Fibroblast of skin of scalp (primary cell): ENCODE data around the gene MTTP.

ENCODE experiments used
- DNase-seq: peaks from one replicate; pipeline ENCODE4 v3.0.0-alpha.2; 2013

Gene MTTP

GRCh38 chr4:99593781-99594641, 19.4 kb downstream of the MTTP start:
- DNase-seq, result no peak

GRCh38 chr4:99594818-99595217, 20.2 kb downstream of the MTTP start:
- no peak for DNase-seq

DNA sequence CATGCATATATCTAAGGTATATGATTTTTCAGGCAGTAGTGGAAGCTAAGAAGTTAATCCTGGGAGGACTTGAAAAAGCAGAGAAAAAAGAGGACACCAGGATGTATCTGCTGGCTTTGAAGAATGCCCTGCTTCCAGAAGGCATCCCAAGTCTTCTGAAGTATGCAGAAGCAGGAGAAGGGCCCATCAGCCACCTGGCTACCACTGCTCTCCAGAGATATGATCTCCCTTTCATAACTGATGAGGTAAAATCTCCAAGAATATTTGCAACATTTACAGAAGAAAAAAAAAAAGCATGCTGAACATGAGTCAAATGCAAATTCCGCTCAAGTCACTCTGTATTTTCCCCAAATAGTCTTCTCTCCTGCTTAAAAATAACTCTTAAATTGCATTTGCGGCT, 32.1 kb downstream of the MTTP start:
- DNase-seq, result no peak

- DNase-seq, result no peak
Observed at GRCh38 chr4:99608417-99608816, 33.8 kb downstream of the MTTP start.

DNA sequence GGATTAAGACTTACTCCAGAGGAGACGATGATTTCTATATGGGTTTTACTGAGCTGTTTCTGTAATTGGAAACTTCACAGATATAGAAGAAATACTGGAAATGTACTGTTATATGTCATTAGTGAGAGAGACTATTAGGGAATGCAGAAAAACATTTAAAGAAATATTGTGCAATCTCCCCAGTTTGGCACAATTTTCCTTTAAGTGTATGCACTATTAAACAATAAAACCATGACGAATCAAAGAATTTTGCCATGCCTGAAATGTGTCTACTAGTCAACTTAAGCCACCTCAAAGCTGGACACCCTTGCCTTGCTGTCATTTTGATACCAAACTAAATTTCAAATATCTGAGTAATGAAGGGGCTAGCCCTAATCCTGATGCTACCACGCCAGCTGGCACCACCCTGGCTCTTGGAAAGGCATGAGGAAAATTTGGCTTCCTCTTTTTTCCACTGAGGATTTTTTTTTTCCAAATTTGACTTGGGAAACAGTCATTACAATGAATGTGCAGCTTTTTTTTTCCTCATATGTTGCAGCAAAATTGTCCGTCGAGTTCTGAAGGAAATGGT, 36.1 kb downstream of the MTTP start:
- no peak for DNase-seq

DNA sequence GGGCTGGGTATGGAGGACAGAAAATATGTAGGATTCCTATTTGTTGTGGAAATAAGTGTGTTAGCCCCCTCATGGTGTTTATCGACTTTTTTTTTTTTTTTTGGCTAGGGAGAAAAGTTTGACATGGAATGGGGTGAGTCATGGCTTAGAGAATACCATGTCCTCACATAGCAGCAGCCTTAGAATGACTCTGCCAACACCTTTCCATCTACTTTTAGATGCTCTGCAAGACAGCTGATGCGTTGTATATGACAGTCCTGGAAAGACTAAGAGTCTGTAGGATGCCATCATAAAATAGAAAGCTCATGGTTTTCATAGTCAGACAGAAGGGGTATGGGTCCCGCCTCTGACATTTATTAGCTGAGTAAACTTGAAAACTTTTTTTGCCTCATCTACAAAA, 37.7 kb downstream of the MTTP start:
- no peak for DNase-seq

DNA sequence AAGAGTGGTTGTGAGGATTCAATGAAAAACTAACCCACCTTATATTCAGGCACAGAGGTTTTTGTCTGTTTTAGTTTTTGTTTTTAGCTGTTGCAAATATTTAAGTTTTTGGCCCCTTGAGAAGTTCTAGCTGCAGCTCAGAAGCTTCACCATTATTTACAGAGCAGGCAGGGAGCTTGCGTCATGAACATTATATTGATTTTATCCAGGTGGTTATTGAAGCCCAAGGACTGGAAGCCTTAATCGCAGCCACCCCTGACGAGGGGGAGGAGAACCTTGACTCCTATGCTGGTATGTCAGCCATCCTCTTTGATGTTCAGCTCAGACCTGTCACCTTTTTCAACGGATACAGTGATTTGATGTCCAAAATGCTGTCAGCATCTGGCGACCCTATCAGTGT, 38.1 kb downstream of the MTTP start:
- DNase-seq, result no peak

DNA sequence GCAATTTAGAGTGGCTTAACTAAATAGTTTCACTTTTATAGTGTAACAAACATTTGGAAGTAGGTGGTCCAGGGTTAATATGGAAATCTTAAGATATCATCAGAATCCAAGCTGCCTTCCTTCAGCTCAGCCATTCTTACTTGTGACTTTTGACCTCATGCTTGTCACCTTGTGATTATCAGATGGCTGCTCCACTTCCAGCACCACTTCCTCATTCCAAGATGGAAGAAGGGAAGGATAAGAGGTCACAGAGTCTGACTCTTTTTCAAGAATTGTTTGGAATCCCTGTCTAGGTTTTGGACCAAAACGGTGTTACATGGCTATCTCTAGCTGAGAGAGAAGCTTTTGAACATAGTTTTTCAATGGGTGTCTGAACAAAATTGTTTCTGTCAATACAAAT, 39.9 kb downstream of the MTTP start:
- no peak for DNase-seq

- DNase-seq, result no peak
Observed at GRCh38 chr4:99615170-99615820, 40.7 kb downstream of the MTTP start.

DNA sequence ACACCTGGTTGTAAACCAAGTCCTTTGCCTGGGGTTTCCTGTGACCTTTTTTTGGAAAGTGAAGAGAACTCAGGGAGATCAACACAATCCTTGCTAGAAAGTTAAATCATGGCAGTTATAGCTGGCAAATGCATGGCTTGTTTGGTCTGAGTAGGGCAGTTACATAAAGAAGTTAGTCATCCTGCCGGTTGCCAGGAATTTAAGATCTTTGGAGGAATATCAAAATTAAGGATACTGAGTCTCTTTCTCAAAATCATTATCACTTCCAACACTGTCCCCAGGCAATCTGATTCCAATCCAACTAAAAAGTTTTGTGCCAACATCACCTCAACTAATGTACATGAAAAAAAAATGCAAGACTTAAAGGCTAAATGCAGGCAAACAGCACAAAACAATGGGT, 42.8 kb downstream of the MTTP start:
- DNase-seq, result no peak

GRCh38 chr4:99622341-99622740, 47.7 kb downstream of the MTTP start:
- no peak for DNase-seq

GRCh38 chr4:99624141-99624719, 49.6 kb downstream of the MTTP start:
- DNase-seq, result no peak

- DNase-seq, result no peak
Observed at GRCh38 chr4:99625369-99625768, 50.7 kb downstream of the MTTP start.

DNA sequence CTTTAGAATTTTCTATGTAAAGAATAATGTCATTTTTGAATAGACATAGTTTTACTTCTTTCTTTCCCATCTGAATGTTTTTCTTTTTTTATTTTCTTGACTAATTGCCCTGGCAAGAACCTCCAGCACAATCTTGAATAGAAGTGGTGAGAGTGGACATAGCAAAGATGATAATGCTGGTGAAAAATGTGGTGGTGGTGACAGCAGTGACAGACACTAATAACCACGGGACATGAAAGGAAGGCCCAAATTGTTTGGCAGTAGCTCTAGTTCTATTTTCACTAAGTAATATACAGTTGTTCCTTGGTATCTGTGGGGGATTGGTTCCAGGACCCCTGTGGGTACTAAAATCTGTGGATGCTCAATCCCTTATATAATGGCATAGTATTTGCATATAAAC, 53.4 kb downstream of the MTTP start:
- DNase-seq, result no peak

DNA sequence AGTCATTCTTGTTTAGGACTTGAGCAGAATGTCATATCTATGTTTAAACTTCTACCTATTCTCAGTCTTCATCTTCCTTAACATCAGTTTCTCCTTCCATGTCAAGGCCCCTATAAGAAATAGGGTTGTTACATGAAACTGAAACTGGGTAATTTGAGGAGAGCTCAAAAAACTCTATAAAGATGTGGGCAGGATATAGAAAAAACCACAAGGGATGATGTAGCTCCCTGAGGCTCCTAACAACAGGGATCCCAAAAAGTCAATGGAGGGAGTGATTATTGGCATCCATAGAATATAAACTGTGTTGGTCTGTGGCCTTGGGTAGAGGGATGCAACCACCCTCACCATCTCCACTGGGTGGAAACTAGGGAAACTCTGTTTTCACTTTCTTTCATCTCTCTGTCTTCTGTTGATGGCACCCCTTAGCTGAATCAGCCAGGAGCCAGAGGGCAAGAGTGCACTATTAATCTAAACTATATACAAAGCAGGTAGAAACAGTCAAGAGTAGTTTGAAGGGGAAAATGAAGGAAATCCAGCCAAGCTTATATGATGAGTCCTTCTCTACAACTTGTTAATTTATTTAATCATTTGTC, 55.4 kb downstream of the MTTP start:
- DNase-seq, result no peak

- no peak for DNase-seq
Observed at GRCh38 chr4:99630857-99631360, 56.3 kb downstream of the MTTP start.

DNA sequence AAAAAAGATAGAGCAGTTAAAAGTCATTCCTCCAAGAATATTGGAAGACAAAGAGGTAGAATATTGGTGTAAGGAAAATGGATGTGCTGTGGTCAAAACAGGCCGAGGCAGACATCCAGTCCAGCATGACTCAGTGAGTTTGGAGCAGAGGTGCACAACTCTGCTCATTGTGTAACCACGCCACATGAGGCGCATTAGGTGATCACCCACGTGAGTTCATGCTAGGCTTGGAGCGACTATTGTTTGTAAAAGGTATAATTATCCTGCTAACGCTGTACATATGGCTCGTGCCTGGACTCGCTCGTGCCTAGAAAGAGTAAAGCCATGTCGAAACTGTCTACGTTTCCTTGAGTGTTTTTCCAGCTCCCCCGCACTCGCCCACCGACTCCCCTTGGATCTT, 59.1 kb downstream of the MTTP start:
- DNase-seq, result no peak

DNA sequence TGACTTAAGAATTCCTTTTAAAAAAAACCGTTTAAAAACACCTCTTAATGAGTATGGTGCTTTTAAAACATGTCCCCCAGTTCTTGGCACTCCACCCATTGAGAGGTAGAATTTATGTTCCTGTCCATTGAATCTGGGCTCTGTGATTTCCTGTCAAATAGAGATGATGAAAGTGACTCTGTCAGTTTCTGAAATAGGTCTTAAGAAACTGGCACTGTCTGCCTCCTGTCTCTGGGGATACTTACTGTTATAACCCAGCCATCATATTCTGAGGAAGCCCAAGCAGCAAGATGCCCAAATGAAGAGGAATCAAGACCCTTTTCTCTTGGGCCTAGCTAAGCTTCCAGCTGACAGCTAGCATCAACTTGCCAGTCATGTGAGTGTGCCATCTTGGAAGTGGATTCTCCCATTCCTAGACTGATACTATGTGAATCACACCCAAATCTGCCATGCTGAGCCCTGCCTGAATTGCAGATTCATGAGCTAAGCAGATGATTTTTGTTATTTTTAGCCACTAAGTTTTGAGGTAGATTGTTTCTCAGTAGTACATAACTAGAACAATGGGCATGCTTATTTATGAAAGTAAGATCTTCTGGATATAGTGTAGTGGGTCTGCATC, 60.2 kb downstream of the MTTP start:
- DNase-seq, result no peak

DNA sequence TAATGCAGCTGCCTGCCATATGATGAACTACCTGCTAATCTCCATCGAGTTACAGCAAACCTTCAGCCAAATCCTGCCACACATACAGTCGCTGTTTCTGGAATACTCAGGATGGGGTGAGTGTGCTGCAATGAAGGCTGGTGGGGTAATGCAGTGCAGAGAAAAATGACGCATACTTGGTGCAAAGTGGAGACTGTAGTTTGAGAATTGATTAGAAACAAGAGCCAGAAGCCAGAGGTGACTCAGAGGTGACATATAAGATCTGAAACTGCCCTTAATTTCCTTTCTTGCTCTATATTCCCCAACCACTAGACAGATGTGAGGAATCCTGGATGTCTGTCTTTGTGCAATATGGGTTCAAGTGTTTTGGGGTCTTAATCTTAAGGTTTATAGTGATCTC, 61.0 kb downstream of the MTTP start:
- no peak for DNase-seq

DNA sequence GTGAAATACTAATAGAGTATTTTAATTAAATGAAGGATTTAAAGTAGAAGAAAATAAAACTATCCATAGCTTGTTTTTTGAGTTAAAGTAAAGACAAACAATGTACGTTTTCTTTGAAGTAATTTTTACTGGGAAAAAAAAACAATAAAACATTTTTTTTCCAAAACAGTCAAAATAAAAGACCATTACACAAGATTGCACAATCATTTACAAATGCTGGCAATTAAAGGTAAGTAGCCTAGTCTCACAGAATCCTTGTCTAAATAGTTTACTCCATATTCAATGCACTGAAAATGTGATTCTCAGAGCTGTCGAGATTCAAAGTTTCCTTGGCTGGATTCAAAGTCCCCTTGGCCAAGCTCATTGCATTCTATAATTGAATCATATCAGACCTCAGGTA, 61.8 kb downstream of the MTTP start:
- no peak for DNase-seq

- no peak for DNase-seq
Observed at GRCh38 chr4:99637174-99637573, 62.5 kb downstream of the MTTP start.

DNA sequence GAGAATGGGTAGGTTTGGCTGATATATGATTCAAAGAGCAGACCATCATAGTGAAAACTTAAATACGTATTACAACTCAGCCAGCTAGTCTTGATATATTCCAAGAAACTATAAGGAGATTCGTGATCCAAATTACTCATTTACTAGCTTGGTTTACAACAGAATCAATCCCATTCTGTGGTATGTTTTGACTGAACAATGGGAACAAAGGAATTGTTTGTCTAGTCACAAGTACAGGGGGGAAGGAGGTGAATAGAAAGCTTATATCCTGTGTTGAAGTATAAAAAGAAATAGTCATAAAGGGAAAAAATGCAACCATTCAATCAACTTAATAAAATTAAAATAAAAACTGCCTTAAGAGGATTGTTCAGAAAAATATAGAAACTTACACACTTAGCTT, 66.1 kb downstream of the MTTP start:
- DNase-seq, result no peak
